Chondrocyte (in vitro differentiated cells): ENCODE data around the gene RUBCNL. TPM values are rescaled to one million over a fixed set of nuclear protein-coding genes. Genes with fewer than 3 reads are reported as not detected.
A peak's percentile ranks its signal among the peaks of the same experiment; 100 is the strongest.

Experiments used
- DNase-seq: peaks from one replicate; pipeline ENCODE4 v3.0.0; 2021; ENCODE audit warnings: mixed read lengths, low spot score
- H3K27ac Mint-ChIP-seq: one replicate; pipeline ENCODE4 v1.8.0; 2021; ENCODE audit warnings: mild to moderate bottlenecking, moderate library complexity, mixed read lengths; ENCODE audit not compliant: unreplicated experiment
- H3K27me3 Mint-ChIP-seq: 2 replicates; pipeline ENCODE4 v1.8.0; 2021; ENCODE audit warnings: low read depth, mixed read lengths
- H3K36me3 Mint-ChIP-seq: 2 replicates; pipeline ENCODE4 v1.8.0; 2021; ENCODE audit warnings: low read depth, mixed read lengths
- H3K4me1 Mint-ChIP-seq: 2 replicates; pipeline ENCODE4 v1.8.0; 2021; ENCODE audit warnings: low read depth, mild to moderate bottlenecking, mixed read lengths
- H3K4me3 Mint-ChIP-seq: one replicate; pipeline ENCODE4 v1.8.0; 2021; ENCODE audit warnings: mild to moderate bottlenecking, moderate library complexity, mixed read lengths; ENCODE audit not compliant: unreplicated experiment
- H3K9me3 Mint-ChIP-seq: 2 replicates; pipeline ENCODE4 v1.8.0; 2021; ENCODE audit warnings: low read depth, mixed read lengths
- CTCF ChIP-seq: fragments of 200-600 bp; sonication (generic); IDR thresholded peaks from 2 replicates; pipeline ENCODE4 v1.5.0; 2021; ENCODE audit warnings: antibody characterized with exemption, mild to moderate bottlenecking, moderate library complexity
- total RNA-seq: library from RNA; stranded (reverse); gene quantifications from 3 replicates; pipeline ENCODE4 v1.2.1, GENCODE V29; 2021

Gene RUBCNL
- total RNA-seq, 1 donor from 2014 or later: 2.0 TPM

GRCh38 chr13:46347277-46347676 lies 39.8 kb downstream of the RUBCNL start:
- DNase-seq: no peak
- no peaks in the 10 kb centered on the region for H3K27me3 Mint-ChIP-seq
- H3K9me3 Mint-ChIP-seq: no peaks in the 10 kb centered on the region
- H3K4me3 Mint-ChIP-seq: no peak overlapping the region
- peaks cover 5% of the 10 kb centered on the region for H3K36me3 Mint-ChIP-seq
- no peak for TF ChIP-seq CTCF
- H3K4me1 Mint-ChIP-seq: peaks cover 9% of the 10 kb centered on the region
- H3K27ac Mint-ChIP-seq: no peak overlapping the region

GRCh38 chr13:46345866-46346265 lies 41.2 kb downstream of the RUBCNL start:
- no peak overlapping the region for H3K4me3 Mint-ChIP-seq
- no peak overlapping the region for H3K27ac Mint-ChIP-seq
- TF ChIP-seq CTCF: no peak
- H3K4me1 Mint-ChIP-seq: peaks cover 18% of the 10 kb centered on the region
- H3K27me3 Mint-ChIP-seq: no peaks in the 10 kb centered on the region
- DNase-seq: no peak
- peaks cover 5% of the 10 kb centered on the region for H3K36me3 Mint-ChIP-seq
- no peaks in the 10 kb centered on the region for H3K9me3 Mint-ChIP-seq

GRCh38 chr13:46345398-46345797 lies 41.7 kb downstream of the RUBCNL start:
- H3K27ac Mint-ChIP-seq: no peak overlapping the region
- peaks cover 2% of the 10 kb centered on the region for H3K36me3 Mint-ChIP-seq
- no peak for TF ChIP-seq CTCF
- DNase-seq: no peak
- H3K4me1 Mint-ChIP-seq: peaks cover 23% of the 10 kb centered on the region
- no peaks in the 10 kb centered on the region for H3K9me3 Mint-ChIP-seq
- no peaks in the 10 kb centered on the region for H3K27me3 Mint-ChIP-seq
- H3K4me3 Mint-ChIP-seq: no peak overlapping the region

GRCh38 chr13:46343279-46343994 lies 43.6 kb downstream of the RUBCNL start:
- H3K4me3 Mint-ChIP-seq: no peak overlapping the region
- peaks cover 2% of the 10 kb centered on the region for H3K36me3 Mint-ChIP-seq
- no peaks in the 10 kb centered on the region for H3K27me3 Mint-ChIP-seq
- no peak for TF ChIP-seq CTCF
- no peak for DNase-seq
- no peak overlapping the region for H3K27ac Mint-ChIP-seq
- no peaks in the 10 kb centered on the region for H3K9me3 Mint-ChIP-seq
- peaks cover 41% of the 10 kb centered on the region for H3K4me1 Mint-ChIP-seq

- TF ChIP-seq CTCF: peak; percentile 15
Measured at GRCh38 chr13:46342538-46342937, 44.5 kb downstream of the RUBCNL start.

More at GRCh38 chr13:46342538-46342937, 44.5 kb downstream of the RUBCNL start:
- peaks cover 2% of the 10 kb centered on the region for H3K36me3 Mint-ChIP-seq
- no peak for DNase-seq
- no peaks in the 10 kb centered on the region for H3K27me3 Mint-ChIP-seq
- no peaks in the 10 kb centered on the region for H3K9me3 Mint-ChIP-seq
- H3K4me1 Mint-ChIP-seq: peaks cover 46% of the 10 kb centered on the region
- H3K27ac Mint-ChIP-seq: no peak overlapping the region
- no peak overlapping the region for H3K4me3 Mint-ChIP-seq
